CD4-positive, alpha-beta T cell (primary cell): ENCODE measurements around the gene ANXA10. TPM values are rescaled to one million over a fixed set of nuclear protein-coding genes. Genes with fewer than 3 reads are reported as not detected.

Experiments
- ATAC-seq: fragments of 200-7000 bp; cut with Tn5 transposase; one replicate; pipeline ENCODE4 v1.10.0; 2022; ENCODE audit warnings: mild to moderate bottlenecking; ENCODE audit not compliant: poor library complexity
- CTCF ChIA-PET: fragments of 350-600 bp; sonication (Branson Sonifier 250); formaldehyde crosslinking; loops from one replicate; lab custom pipeline; 2021; ENCODE audit warnings: antibody characterized with exemption, inconsistent platforms; lab: Charles Lee
- POLR2A ChIA-PET: fragments of 350-600 bp; sonication (Branson Sonifier 250); formaldehyde crosslinking; loops from one replicate; lab custom pipeline; 2021; ENCODE audit warnings: antibody characterized with exemption, inconsistent platforms; lab: Charles Lee
- DNase-seq, 14 experiments: peaks; one replicate each; pipeline ENCODE4 v3.0.0-alpha.2; 2013 to 2020; ENCODE audit warnings: mixed read lengths in 2 of 14
- H3K27ac ChIP-seq, 2 donors: one replicate each; pipeline versions ENCODE4 v1.5.1 to v1.7.0; 2013; ENCODE audit warnings: low read length in 2 of 2, low read depth in 1 of 2, mild to moderate bottlenecking in 1 of 2
- H3K27me3 ChIP-seq, 2 experiments: 1 replicate in 1 of 2; 2 replicates in 1 of 2; pipeline versions ENCODE4 v1.6.1 to v1.7.0; 2013; ENCODE audit warnings: low read length in 2 of 2, control low read depth in 1 of 2, mild to moderate bottlenecking in 1 of 2, moderate library complexity in 1 of 2; ENCODE audit not compliant: insufficient read depth in 2 of 2, control insufficient read depth in 1 of 2
- H3K36me3 ChIP-seq: one replicate; pipeline ENCODE4 v1.6.1; 2013; ENCODE audit warnings: low read length, control low read depth; ENCODE audit not compliant: insufficient read depth
- H3K4me1 ChIP-seq: one replicate; pipeline ENCODE4 v1.6.1; 2013; ENCODE audit warnings: low read length, control low read depth; ENCODE audit not compliant: insufficient read depth
- H3K4me3 ChIP-seq: one replicate; pipeline ENCODE4 v1.5.1; 2013; ENCODE audit warnings: mild to moderate bottlenecking, low read length, moderate library complexity
- H3K9me3 ChIP-seq, 2 experiments: 1 replicate in 1 of 2; 2 replicates in 1 of 2; pipeline versions ENCODE4 v1.6.1 to v1.7.0; 2013; ENCODE audit warnings: low read length in 2 of 2, mild to moderate bottlenecking in 2 of 2, control low read depth in 1 of 2, moderate library complexity in 1 of 2; ENCODE audit not compliant: control insufficient read depth in 1 of 2, insufficient read depth in 1 of 2
- H3K27ac Mint-ChIP-seq: one replicate; pipeline ENCODE4 v1.8.0; 2020; ENCODE audit warnings: mixed read lengths
- H3K27me3 Mint-ChIP-seq: one replicate; pipeline ENCODE4 v1.8.0; 2021; ENCODE audit warnings: mixed read lengths
- H3K36me3 Mint-ChIP-seq: one replicate; pipeline ENCODE4 v1.8.0; 2021; ENCODE audit warnings: low read depth, mixed read lengths
- H3K4me1 Mint-ChIP-seq: one replicate; pipeline ENCODE4 v1.8.0; 2021; ENCODE audit warnings: low read depth, mixed read lengths
- H3K4me3 Mint-ChIP-seq: one replicate; pipeline ENCODE4 v1.8.0; 2020; ENCODE audit warnings: mild to moderate bottlenecking, mixed read lengths
- H3K9me3 Mint-ChIP-seq: one replicate; pipeline ENCODE4 v1.8.0; 2020; ENCODE audit warnings: mixed read lengths
- intact Hi-C, 2 experiments: fragments of 100-400 bp; cut with DNase I in 1 of 2; cut with micrococcal nuclease in 1 of 2; formaldehyde crosslinking; loops; one replicate each; pipeline versions ENCODE4 v1.15.1 to v1.9.0; 2023 to 2025; cut with DNase I, micrococcal nuclease
- total RNA-seq, 174 experiments: library from RNA in 2 of 174; stranded (reverse) in 2 of 174; gene quantifications; one replicate each; pipeline ENCODE4 v1.2.3 and lab custom pipeline; 2021 to 2026
- TF ChIP-seq, protein P1 (sequence below): fragments of 200-600 bp; IDR thresholded peaks from one replicate; pipeline ENCODE4 v1.8.0; 2022; ENCODE audit warnings: antibody characterized with exemption, mild to moderate bottlenecking

Gene ANXA10
- total RNA-seq, 2 experiments from 2014 or later, result not detected

GRCh38 chr4:168143601-168144000 is 51.3 kb downstream of the ANXA10 start:
- no peak overlapping the region for H3K27ac ChIP-seq
- H3K36me3 ChIP-seq, result no peaks in the 10 kb centered on the region
- TF ChIP-seq, protein P1, sequence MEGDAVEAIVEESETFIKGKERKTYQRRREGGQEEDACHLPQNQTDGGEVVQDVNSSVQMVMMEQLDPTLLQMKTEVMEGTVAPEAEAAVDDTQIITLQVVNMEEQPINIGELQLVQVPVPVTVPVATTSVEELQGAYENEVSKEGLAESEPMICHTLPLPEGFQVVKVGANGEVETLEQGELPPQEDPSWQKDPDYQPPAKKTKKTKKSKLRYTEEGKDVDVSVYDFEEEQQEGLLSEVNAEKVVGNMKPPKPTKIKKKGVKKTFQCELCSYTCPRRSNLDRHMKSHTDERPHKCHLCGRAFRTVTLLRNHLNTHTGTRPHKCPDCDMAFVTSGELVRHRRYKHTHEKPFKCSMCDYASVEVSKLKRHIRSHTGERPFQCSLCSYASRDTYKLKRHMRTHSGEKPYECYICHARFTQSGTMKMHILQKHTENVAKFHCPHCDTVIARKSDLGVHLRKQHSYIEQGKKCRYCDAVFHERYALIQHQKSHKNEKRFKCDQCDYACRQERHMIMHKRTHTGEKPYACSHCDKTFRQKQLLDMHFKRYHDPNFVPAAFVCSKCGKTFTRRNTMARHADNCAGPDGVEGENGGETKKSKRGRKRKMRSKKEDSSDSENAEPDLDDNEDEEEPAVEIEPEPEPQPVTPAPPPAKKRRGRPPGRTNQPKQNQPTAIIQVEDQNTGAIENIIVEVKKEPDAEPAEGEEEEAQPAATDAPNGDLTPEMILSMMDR, result no peak
- Mint-ChIP-seq H3K27me3 (peaks cover 5% of the 10 kb centered on the region), H3K4me3 (no peak overlapping the region), H3K4me1 (no peaks in the 10 kb centered on the region), H3K27ac (no peak overlapping the region), H3K9me3 (no peaks in the 10 kb centered on the region), H3K36me3 (no peaks in the 10 kb centered on the region)
- no peaks in the 10 kb centered on the region for H3K9me3 ChIP-seq
- no peak overlapping the region for H3K4me3 ChIP-seq
- intact Hi-C loops, result no loop called here
- ChIA-PET CTCF (no interaction called here), POLR2A (no interaction called here)
- DNase-seq (no peak), ATAC-seq (no peak)
- H3K4me1 ChIP-seq, result no peaks in the 10 kb centered on the region
- H3K27me3 ChIP-seq, result no peaks in the 10 kb centered on the region

GRCh38 chr4:168150420-168151050 is 58.2 kb downstream of the ANXA10 start:
- peaks cover 9% of the 10 kb centered on the region for H3K4me1 Mint-ChIP-seq
- no peaks in the 10 kb centered on the region for H3K27me3 Mint-ChIP-seq
- Histone ChIP-seq H3K36me3 (no peaks in the 10 kb centered on the region), H3K4me1 (no peaks in the 10 kb centered on the region), H3K27me3 (no peaks in the 10 kb centered on the region), H3K27ac (no peak overlapping the region), H3K9me3 (no peaks in the 10 kb centered on the region), H3K4me3 (no peak overlapping the region)
- TF ChIP-seq, protein P1, result no peak
- H3K36me3 Mint-ChIP-seq, result no peaks in the 10 kb centered on the region
- H3K9me3 Mint-ChIP-seq, result no peaks in the 10 kb centered on the region
- no peak overlapping the region for H3K4me3 Mint-ChIP-seq
- intact Hi-C loops, result loop anchor here (5.0 to 10.0 kb wide), 2 partner anchors 1128 to 1986 kb away; no protein-coding TSS in a partner anchor
- ChIA-PET POLR2A (no interaction called here), CTCF (no interaction called here)
- no peak overlapping the region for H3K27ac Mint-ChIP-seq
- DNase-seq (no peak), ATAC-seq (no peak)

GRCh38 chr4:168151327-168151726 is 59.0 kb downstream of the ANXA10 start:
- peaks cover 9% of the 10 kb centered on the region for H3K4me1 Mint-ChIP-seq
- H3K27ac Mint-ChIP-seq, result no peak overlapping the region
- no peak overlapping the region for H3K4me3 Mint-ChIP-seq
- no peaks in the 10 kb centered on the region for H3K4me1 ChIP-seq
- H3K4me3 ChIP-seq, result no peak overlapping the region
- H3K9me3 Mint-ChIP-seq, result no peaks in the 10 kb centered on the region
- intact Hi-C loops, result loop anchor here (5.0 to 10.0 kb wide), 2 partner anchors 1129 to 1987 kb away; no protein-coding TSS in a partner anchor
- no peaks in the 10 kb centered on the region for H3K27me3 ChIP-seq
- no peaks in the 10 kb centered on the region for H3K9me3 ChIP-seq
- H3K36me3 ChIP-seq, result no peaks in the 10 kb centered on the region
- TF ChIP-seq, protein P1, result no peak
- no peaks in the 10 kb centered on the region for H3K27me3 Mint-ChIP-seq
- ATAC-seq (no peak), DNase-seq (no peak)
- CTCF ChIA-PET, result interaction anchor here (0.7 kb wide), 1 partner anchor 13 kb away, joined by 4 read pairs; no protein-coding TSS in a partner anchor
- H3K36me3 Mint-ChIP-seq, result no peaks in the 10 kb centered on the region
- POLR2A ChIA-PET, result no interaction called here
- H3K27ac ChIP-seq, result no peak overlapping the region
